Keratinocyte (primary cell): ENCODE data around the gene GJA9.
"Not testable (repeated sequence)": the region's sequence is repeated elsewhere in the genome, so short reads cannot be mapped to it uniquely, and the experiment has no call there.

ENCODE experiments used
- CTCF ChIP-seq, 3 experiments: IDR thresholded peaks in 1 of 3; conservative IDR thresholded peaks in 1 of 3; optimal IDR thresholded peaks in 1 of 3; 2 replicates in 2 of 3; 3 replicates in 1 of 3; pipeline versions ENCODE3 to v1.5.1; 2011; ENCODE audit warnings: low read length in 3 of 3, mild to moderate bottlenecking in 3 of 3, moderate library complexity in 2 of 3, control low read depth in 1 of 3, inconsistent platforms in 1 of 3; ENCODE audit not compliant: insufficient read depth in 2 of 3; ENCODE audit errors: extremely low read depth in 1 of 3
- EZH2 ChIP-seq: IDR thresholded peaks from one replicate; pipeline ENCODE4 v1.6.1; 2012; ENCODE audit warnings: inconsistent platforms, mild to moderate bottlenecking, low read length, moderate library complexity

- TF ChIP-seq CTCF (optimal IDR thresholded peaks at IDR 0.05 in 1 of 3, IDR thresholded peaks at IDR 0.05 in 1 of 3, conservative IDR thresholded peaks at IDR 0.05 in 1 of 3; ENCODE audit: extremely low read depth in 1 of 3, insufficient read depth in 2 of 3, low read length in 3 of 3); EZH2: not testable (repeated sequence)
These were observed 33.5 kb upstream of the GJA9 start for GRCh38 chr1:38914908-38915307.
